B cell (primary cell): ENCODE measurements around the gene CSF1R. TPM values are rescaled to one million over a fixed set of nuclear protein-coding genes. Genes with fewer than 3 reads are reported as not detected.

Source experiments
- ATAC-seq: fragments of 200-7000 bp; cut with Tn5 transposase; one replicate; pipeline ENCODE4 v1.10.0; 2021; ENCODE audit warnings: low read depth, mild to moderate bottlenecking, moderate number of reproducible peaks, moderate library complexity
- CTCF ChIA-PET: fragments of 350-600 bp; sonication (Branson Sonifier 250); formaldehyde crosslinking; loops from one replicate; lab custom pipeline; 2021; ENCODE audit warnings: antibody characterized with exemption, inconsistent platforms; lab: Charles Lee
- POLR2A ChIA-PET: fragments of 350-600 bp; sonication (Branson Sonifier 250); formaldehyde crosslinking; loops from one replicate; lab custom pipeline; 2021; ENCODE audit warnings: antibody characterized with exemption; lab: Charles Lee
- DNase-seq: peaks from one replicate; pipeline ENCODE4 v3.0.0; 2013
- H2AFZ ChIP-seq: 2 replicates; pipeline ENCODE4 v1.6.1; 2012; ENCODE audit warnings: mild to moderate bottlenecking, low read depth, low read length; ENCODE audit not compliant: insufficient read depth, poor library complexity, severe bottlenecking
- H3K27ac ChIP-seq, 2 donors: 1 replicate in 1 of 2; 2 replicates in 1 of 2; pipeline ENCODE4 v1.5.1; 2012 to 2013; ENCODE audit warnings: low read length in 2 of 2, mild to moderate bottlenecking in 2 of 2, moderate library complexity in 1 of 2
- H3K27me3 ChIP-seq, 4 experiments: fragments of 200-600 bp in 1 of 4; sonication (generic) in 1 of 4; replicated peaks in 1 of 4; 1 replicate in 2 of 4; 2 replicates in 2 of 4; pipeline versions ENCODE4 v1.6.1 to v1.7.0; 2013 to 2016; ENCODE audit warnings: low read length in 3 of 4, mild to moderate bottlenecking in 2 of 4, mixed read lengths in 1 of 4, moderate library complexity in 1 of 4; ENCODE audit not compliant: insufficient read depth in 4 of 4, control insufficient read depth in 3 of 4; ENCODE audit errors: control extremely low read depth in 1 of 4
- H3K36me3 ChIP-seq, 2 experiments: replicated peaks in 1 of 2; 1 replicate in 1 of 2; 2 replicates in 1 of 2; pipeline versions ENCODE4 v1.6.1 to v1.7.1; 2013; ENCODE audit warnings: low read length in 1 of 2; ENCODE audit not compliant: insufficient read depth in 2 of 2, control insufficient read depth in 1 of 2; ENCODE audit errors: control extremely low read depth in 1 of 2, extremely low read depth in 1 of 2
- H3K4me1 ChIP-seq, 2 donors: fragments of 200-600 bp in 1 of 2; sonication (generic) in 1 of 2; 1 replicate in 1 of 2; 2 replicates in 1 of 2; pipeline versions ENCODE4 v1.5.1 to v1.6.1; 2013 to 2017; ENCODE audit warnings: low read length in 2 of 2; ENCODE audit not compliant: control insufficient read depth in 2 of 2, insufficient read depth in 2 of 2
- H3K4me2 ChIP-seq: replicated peaks from 2 replicates; pipeline ENCODE3; 2012; ENCODE audit warnings: mild to moderate bottlenecking, low read depth, low read length; ENCODE audit not compliant: poor library complexity, severe bottlenecking
- H3K4me3 ChIP-seq, 5 experiments: fragments of 200-600 bp in 1 of 5; sonication (generic) in 1 of 5; 1 replicate in 3 of 5; 2 replicates in 2 of 5; pipeline versions ENCODE4 v1.5.1 to v1.7.0; 2011 to 2016; ENCODE audit warnings: low read length in 4 of 5, mild to moderate bottlenecking in 4 of 5, low read depth in 2 of 5, control low read depth in 1 of 5, moderate library complexity in 1 of 5; ENCODE audit not compliant: insufficient read depth in 1 of 5; ENCODE audit errors: control extremely low read depth in 1 of 5, extremely low read depth in 1 of 5
- H3K79me2 ChIP-seq: fragments of 200-600 bp; sonication (generic); one replicate; pipeline ENCODE4 v1.6.0; 2016; ENCODE audit warnings: low read length; ENCODE audit not compliant: control insufficient read depth, insufficient read depth
- H3K9ac ChIP-seq: fragments of 200-600 bp; sonication (generic); 2 replicates; pipeline ENCODE4 v1.6.1; 2017; ENCODE audit warnings: mild to moderate bottlenecking, low read length, moderate library complexity
- H3K9me3 ChIP-seq, 3 donors: one replicate each; pipeline versions ENCODE4 v1.6.1 to v1.7.1; 2013; ENCODE audit warnings: low read length in 2 of 3; ENCODE audit not compliant: control insufficient read depth in 2 of 3, insufficient read depth in 1 of 3; ENCODE audit errors: control extremely low read depth in 1 of 3
- H4K20me1 ChIP-seq: 2 replicates; pipeline ENCODE4 v1.6.0; 2012; ENCODE audit warnings: mild to moderate bottlenecking, low read length; ENCODE audit not compliant: insufficient read depth, control insufficient read depth, poor library complexity, severe bottlenecking
- H3K27ac Mint-ChIP-seq: one replicate; pipeline ENCODE4 v1.8.0; 2021; ENCODE audit warnings: mixed read lengths
- H3K27me3 Mint-ChIP-seq: one replicate; pipeline ENCODE4 v1.8.0; 2021; ENCODE audit warnings: mixed read lengths
- H3K4me1 Mint-ChIP-seq: one replicate; pipeline ENCODE4 v1.8.0; 2021; ENCODE audit warnings: mixed read lengths
- H3K4me3 Mint-ChIP-seq: one replicate; pipeline ENCODE4 v1.8.0; 2021; ENCODE audit warnings: mixed read lengths
- H3K9me3 Mint-ChIP-seq: one replicate; pipeline ENCODE4 v1.8.0; 2022; ENCODE audit warnings: mixed read lengths; ENCODE audit not compliant: insufficient read depth
- EZH2 ChIP-seq: IDR thresholded peaks from 2 replicates; pipeline ENCODE4 v1.6.1; 2012; ENCODE audit warnings: borderline replicate concordance, low read depth, mild to moderate bottlenecking, moderate library complexity, low read length; ENCODE audit not compliant: insufficient read depth, poor library complexity, severe bottlenecking
- WGBS: methylation state at CpG from one replicate; pipeline ENCODE4 v1.1.5; 2013; ENCODE audit warnings: missing lambda C conversion rate; ENCODE audit not compliant: insufficient coverage; 5-methylcytosine and 5-hydroxymethylcytosine counted together
- intact Hi-C: fragments of 100-400 bp; cut with micrococcal nuclease; formaldehyde crosslinking; loops from one replicate; pipeline ENCODE4 v1.10.0; 2022
- polyA plus RNA-seq: library from polyadenylated mRNA; depleted of rRNA; stranded (reverse); fragments of >200 nt; gene quantifications from 2 replicates; pipeline ENCODE4 v1.2.3, GENCODE V29; 2012
- total RNA-seq, 2 donors: library from RNA; stranded (reverse); fragments of 120-200 nt in 1 of 2; gene quantifications; 1 replicate in 1 of 2; 2 replicates in 1 of 2; pipeline versions ENCODE4 v1.2.3 to v1.2.4, GENCODE V29; 2013 to 2022
- TF ChIP-seq, protein P1 (sequence below): fragments of 200-600 bp; IDR thresholded peaks from one replicate; pipeline ENCODE4 v1.8.0; 2022; ENCODE audit warnings: antibody characterized with exemption, mild to moderate bottlenecking

The CSF1R gene
- total and polyA plus RNA-seq, 2 donors (not counting 1 experiment from before 2014, with no cell fraction given): 1.6 to 2.5 TPM

GRCh38 chr5:150054569-150054968 lies 31.8 kb downstream of the CSF1R start:
- H4K20me1 ChIP-seq: no peaks in the 10 kb centered on the region
- TF ChIP-seq EZH2: no peak
- ChIA-PET CTCF (no interaction called here), POLR2A (no interaction called here)
- no peak for DNase-seq
- H3K9me3 Mint-ChIP-seq: no peaks in the 10 kb centered on the region
- no peaks in the 10 kb centered on the region for H3K27me3 ChIP-seq
- WGBS: no CpG with 5 or more reads among the region's 2 CpGs
- H3K27ac Mint-ChIP-seq: no peak overlapping the region
- H2AFZ ChIP-seq: no peak overlapping the region
- H3K4me1 Mint-ChIP-seq: no peaks in the 10 kb centered on the region
- H3K27me3 Mint-ChIP-seq: no peaks in the 10 kb centered on the region
- H3K27ac ChIP-seq: no peak overlapping the region
- H3K4me1 ChIP-seq: no peaks in the 10 kb centered on the region
- intact Hi-C loops: no loop called here
- no peak for ATAC-seq
- H3K9me3 ChIP-seq: no peaks in the 10 kb centered on the region
- no peak overlapping the region for H3K4me3 Mint-ChIP-seq
- no peak overlapping the region for H3K4me3 ChIP-seq
- H3K4me2 ChIP-seq: no peak overlapping the region
- peaks cover 8 to 52% of the 10 kb centered on the region in 2 experiments for H3K36me3 ChIP-seq
- H3K9ac ChIP-seq: no peak overlapping the region
- no peaks in the 10 kb centered on the region for H3K79me2 ChIP-seq

- H3K4me1 Mint-ChIP-seq: no peaks in the 10 kb centered on the region
- POLR2A ChIA-PET: no interaction called here
Measured at GRCh38 chr5:150053713-150054392, 32.5 kb downstream of the CSF1R start.

More at GRCh38 chr5:150053713-150054392, 32.5 kb downstream of the CSF1R start:
- no peak for TF ChIP-seq EZH2
- TF ChIP-seq, protein P1, sequence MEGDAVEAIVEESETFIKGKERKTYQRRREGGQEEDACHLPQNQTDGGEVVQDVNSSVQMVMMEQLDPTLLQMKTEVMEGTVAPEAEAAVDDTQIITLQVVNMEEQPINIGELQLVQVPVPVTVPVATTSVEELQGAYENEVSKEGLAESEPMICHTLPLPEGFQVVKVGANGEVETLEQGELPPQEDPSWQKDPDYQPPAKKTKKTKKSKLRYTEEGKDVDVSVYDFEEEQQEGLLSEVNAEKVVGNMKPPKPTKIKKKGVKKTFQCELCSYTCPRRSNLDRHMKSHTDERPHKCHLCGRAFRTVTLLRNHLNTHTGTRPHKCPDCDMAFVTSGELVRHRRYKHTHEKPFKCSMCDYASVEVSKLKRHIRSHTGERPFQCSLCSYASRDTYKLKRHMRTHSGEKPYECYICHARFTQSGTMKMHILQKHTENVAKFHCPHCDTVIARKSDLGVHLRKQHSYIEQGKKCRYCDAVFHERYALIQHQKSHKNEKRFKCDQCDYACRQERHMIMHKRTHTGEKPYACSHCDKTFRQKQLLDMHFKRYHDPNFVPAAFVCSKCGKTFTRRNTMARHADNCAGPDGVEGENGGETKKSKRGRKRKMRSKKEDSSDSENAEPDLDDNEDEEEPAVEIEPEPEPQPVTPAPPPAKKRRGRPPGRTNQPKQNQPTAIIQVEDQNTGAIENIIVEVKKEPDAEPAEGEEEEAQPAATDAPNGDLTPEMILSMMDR: no peak
- intact Hi-C loops: no loop called here
- Histone ChIP-seq H3K4me3 (no peak overlapping the region), H2AFZ (no peak overlapping the region), H3K27me3 (no peaks in the 10 kb centered on the region), H3K79me2 (no peaks in the 10 kb centered on the region), H3K36me3 (peaks cover 8 to 60% of the 10 kb centered on the region in 2 experiments), H3K4me2 (no peak overlapping the region), H4K20me1 (no peaks in the 10 kb centered on the region), H3K27ac (no peak overlapping the region), H3K9ac (no peak overlapping the region), H3K9me3 (no peaks in the 10 kb centered on the region), H3K4me1 (no peaks in the 10 kb centered on the region)
- DNase-seq: no peak
- no peak overlapping the region for H3K27ac Mint-ChIP-seq
- WGBS: 100% methylated on average over 6 of the region's 14 CpGs
- no peaks in the 10 kb centered on the region for H3K27me3 Mint-ChIP-seq
- no peak overlapping the region for H3K4me3 Mint-ChIP-seq
- H3K9me3 Mint-ChIP-seq: no peaks in the 10 kb centered on the region
- no peak for ATAC-seq
- CTCF ChIA-PET: interaction anchor here (1.2 kb wide), 1 partner anchor 9 kb away, joined by 3 read pairs; no protein-coding TSS in a partner anchor
